DLD1 (cell line): ENCODE results near the gene ABCC9.
"Not testable (repeated sequence)": the region's sequence is repeated elsewhere in the genome, so short reads cannot be mapped to it uniquely, and the experiment has no call there.

ENCODE experiments used
- in situ Hi-C: cut with HindIII; loops from 2 replicates; pipeline ENCODE4 v1.10.0; 2017; ENCODE audit warnings: low sequenced_read_pairs

ABCC9 gene

DNA sequence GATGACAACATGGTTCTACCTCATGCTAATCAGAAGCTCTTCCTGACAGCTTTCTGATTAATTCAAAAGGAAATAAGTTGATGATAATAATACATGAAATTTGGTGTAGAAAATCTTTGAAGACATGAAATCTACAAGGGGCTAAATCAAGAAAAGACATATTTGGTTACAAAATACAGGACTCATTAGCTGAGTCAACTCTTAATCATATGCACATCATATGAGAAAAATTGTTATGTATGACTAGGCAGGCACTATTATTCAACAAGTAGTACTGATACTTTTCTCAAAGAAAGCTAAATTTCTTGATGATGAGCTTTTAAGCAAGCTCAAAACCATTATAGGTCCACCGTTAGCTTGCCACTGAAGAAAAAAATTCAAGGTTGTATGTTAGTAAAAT is 7.1 kb downstream of the ABCC9 start:
- in situ Hi-C loops = no loop called here

DNA sequence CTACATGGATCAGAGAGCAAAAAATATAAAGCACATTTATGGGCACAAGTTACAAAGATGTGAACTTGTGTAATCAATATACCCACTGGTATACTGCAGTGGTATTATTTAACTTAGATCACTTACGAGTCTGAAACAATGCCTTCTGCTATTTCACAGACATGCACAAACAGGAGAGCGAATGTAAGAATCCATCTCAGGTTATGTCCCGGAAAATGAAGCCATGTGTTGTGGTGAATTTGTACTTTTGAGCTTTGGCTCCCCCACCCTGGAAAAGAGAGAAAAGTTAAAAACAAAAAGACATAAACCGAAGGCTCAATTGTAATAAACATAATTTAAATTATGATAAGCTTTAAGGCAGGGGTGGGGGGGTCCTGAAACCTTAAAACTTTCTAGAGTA is 7.6 kb downstream of the ABCC9 start:
- in situ Hi-C loops = no loop called here

DNA sequence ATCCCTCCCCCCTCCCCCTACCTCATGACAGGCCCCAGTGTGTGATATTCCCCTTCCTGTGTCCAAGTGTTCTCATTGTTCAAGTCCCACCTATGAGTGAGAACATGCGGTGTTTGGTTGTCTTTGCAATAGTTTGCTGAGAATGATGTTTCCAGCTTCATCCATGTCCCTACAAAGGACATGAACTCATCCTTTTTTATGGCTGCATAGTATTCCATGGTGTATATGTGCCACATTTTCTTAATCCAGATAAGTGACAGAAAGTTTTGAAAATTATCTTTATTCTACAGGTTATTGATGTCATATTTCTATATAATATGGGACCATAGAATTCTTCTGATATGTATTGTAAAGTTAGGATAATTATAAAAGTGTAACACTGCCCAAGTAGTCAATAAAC is 11.3 kb downstream of the ABCC9 start:
- in situ Hi-C loops = not testable (repeated sequence)

DNA sequence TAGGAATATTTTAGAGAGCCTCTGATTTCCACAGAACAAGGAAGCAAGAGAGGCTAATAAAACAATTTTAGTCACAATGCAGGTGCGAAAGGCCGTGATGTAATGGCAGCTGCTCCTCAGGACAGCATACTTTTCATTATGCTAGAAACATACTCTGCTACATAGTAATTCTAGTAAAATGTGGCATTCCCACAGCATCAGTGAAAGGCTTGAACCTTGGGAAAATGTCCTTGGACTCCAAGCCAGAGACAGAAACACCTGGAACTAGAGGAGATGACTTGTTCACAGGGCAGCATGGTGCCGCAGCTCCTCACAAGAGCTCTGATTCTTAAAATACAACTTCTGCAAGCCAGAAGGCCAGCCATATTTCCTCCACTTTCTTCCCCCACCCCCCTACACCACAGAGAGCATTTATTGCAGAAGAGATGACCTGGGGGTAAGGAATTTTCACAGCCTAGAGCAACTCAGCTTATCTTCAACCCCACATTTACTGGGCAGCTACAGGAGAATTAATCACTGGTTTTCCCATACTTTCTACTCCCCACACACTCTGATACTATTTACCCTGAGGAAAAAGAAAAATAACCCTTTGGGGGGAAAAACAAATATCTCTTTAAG is 15.8 kb downstream of the ABCC9 start:
- in situ Hi-C loops = no loop called here

DNA sequence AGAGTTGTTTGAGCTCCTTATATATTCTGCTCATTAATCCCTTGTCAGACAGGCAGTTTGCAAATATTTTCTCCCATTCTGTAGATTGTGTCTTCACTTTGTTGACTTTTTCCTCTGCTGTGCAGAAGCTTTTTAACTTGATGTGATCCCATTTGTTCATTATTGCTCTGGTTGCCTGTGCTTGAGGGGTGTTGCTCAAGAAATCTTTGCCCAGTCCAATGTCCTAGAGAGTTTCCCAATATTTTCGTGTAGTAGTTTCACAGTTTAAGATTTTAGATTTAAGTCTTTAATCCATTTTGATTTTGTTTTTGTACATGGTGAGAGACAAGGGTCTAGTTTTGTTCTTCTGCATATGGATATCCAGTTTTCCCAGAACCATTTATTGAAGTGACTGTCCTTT is 19.8 kb downstream of the ABCC9 start:
- in situ Hi-C loops = no loop called here

DNA sequence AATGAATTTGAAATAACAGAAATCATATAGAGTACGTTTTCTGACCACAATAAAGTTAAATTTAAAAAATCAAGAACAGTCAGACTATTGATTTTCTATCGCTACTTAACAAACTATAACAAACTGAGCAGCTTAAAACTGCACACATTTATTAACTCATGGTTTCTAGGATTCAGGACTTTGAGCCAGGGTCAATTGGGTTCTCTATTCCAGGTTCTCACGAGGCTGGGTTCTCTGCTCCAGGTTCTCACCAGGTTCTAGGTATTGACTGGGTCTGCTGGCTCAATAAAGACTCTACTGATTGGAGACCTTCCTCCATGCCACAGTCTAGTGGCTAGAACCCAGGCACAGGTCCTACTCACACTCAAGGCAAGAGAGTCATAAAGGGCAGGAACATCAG is 22.8 kb downstream of the ABCC9 start:
- in situ Hi-C loops = no loop called here

DNA sequence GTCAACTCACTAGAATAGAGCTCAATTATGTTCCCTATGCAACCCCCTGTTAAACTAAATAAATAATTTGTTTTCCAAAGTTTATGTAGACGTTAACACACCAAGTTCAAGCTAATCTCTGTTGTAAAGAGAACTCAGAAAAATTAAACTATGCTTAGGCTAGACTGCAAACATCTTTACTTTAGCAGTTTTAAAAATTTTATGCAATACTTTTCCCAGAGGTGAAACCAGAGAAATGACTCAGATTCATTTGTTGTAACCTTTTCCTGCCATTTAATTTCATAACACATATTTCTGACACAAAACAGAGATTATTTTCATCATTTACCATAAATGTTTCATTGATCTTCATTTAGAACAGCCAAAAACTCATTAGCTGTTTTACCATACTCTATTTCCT is 27.4 kb downstream of the ABCC9 start:
- in situ Hi-C loops = no loop called here

DNA sequence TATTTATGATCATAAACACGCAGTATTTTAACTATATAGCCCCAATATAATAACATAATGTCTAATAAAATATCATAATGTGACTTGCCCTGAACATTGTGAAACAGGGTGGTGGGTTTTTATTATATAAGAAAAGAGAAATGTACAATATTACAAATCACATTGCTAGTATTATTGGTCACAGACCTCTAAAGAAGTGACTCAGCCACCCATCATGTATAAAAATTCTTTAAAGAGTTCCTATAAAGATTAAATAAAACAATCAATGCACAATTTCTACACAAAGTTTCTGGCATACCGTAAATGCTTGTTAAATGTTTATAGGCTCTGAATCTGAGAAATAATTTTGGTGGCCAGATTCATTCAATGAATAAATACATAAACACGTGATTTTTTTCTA is 28.9 kb downstream of the ABCC9 start:
- in situ Hi-C loops = no loop called here

DNA sequence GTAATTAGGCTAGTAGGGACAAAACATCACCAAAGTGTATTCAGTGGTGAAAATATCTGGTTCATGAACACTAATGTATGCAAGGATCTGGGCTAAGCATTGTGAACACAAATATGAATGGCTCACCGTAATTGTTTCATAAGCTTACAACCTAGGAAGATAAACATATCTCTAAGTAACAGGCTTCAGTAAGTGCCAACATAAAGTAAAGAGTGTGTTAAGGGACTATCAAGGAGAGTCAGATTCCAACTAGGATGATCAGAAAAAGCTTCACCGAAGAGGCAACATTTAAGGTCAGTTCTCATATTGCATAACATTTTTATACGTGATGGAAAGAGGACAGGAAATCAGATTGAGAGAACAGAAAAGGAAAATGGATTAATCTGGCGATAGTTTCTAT is 29.4 kb downstream of the ABCC9 start:
- in situ Hi-C loops = no loop called here

DNA sequence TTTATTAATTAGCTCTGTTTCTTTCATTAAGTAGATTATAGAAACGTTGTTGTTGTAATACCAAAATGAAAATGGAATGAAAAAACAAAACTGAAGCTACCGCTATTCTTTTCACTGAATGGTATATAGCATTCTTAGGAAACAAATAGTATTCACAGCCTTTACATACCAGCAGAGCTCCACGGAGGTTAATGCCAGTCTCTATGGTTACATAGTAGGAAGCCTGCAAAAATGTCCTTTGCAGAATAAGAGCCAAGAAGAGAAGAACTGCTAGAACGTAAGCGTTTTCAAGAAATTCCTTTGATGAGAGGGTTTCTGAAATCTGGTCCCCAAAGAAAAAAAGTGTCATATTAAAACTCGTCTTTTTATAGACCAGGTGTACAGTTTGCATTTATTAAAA is 30.6 kb downstream of the ABCC9 start:
- in situ Hi-C loops = no loop called here

DNA sequence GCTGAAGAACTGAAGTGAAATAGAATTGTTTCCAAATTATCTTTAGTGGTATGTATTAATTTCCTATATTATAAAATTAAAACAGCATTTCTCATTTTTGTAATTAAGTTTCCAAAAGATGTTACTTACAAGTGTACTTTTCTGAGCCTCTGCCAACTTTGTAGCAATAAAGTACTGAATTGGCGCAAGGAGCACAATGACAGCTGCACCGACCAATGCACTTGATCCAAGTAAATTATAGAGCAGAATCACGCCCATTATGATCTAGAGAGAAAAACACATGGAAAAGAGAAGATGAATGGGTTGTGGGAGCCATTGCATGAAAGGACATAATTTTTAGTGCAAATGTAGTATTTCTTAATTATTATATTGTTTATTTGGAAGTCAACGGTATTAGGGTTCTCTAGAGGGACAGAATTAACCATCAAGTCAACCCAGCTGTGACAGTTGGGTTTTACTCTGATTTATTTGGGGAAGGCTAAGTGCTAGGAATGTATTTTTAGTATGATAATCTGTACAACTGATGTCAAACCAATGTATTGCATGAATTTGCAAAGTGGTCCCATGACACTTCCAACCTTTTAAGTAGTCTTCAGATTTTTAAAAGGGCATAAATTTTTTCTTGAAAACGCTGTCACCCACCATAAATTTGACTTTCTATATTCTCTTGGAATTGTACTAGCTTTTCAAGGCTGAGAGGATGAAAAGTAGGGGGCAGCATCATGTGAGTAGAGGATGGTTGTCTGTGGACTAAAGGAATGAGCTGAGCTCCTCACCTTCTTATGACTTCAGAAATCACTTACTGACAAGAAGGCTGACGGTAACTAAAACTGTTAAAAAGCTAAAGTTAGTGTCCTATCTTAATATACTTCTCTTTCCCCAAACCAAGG is 33.0 kb downstream of the ABCC9 start:
- in situ Hi-C loops = no loop called here

DNA sequence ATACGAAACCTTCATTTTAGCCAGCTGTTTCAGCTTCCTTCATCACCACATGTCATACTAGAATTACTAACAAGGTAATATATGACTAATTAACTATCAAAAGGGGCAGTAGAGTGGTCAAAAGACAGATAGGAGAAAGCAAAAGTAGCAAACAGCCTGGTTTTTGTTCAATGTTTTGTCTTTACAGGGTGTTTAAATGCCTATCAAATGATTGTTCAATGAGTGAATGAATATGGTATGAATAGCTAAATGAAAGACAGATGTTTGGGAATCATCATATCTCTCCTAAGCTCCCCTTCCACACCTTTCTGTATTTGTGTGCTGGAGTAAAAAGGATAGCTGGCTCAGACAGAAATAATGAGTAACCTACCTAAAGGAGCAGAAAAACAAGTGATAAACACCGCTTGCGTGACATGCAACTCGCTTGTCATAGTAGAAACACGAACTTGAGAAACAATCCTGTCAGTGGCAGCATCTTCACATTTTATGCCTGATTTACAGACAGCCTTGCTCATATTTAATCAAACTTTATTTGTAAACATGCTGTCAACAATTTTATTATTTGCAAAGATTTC is 34.2 kb downstream of the ABCC9 start:
- in situ Hi-C loops = no loop called here

DNA sequence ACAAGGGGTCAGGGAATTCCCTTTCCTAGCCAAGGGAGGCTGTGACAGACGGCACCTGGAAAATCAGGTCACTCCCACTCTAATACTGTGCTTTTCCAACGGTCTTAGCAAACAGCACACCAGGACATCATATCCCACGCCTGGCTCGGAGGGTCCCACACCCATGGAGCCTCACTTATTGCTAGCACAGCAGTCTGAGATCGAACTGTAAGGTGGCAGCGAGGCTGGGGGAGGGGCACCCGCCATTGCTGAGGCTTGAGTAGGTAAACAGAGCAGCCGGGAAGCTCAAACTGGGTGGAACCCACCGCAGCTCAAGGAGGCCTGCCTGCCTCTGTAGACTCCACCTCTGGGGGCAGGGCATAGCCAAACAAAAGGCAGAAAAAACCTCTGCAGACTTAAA is 41.7 kb downstream of the ABCC9 start:
- in situ Hi-C loops = not testable (repeated sequence)

DNA sequence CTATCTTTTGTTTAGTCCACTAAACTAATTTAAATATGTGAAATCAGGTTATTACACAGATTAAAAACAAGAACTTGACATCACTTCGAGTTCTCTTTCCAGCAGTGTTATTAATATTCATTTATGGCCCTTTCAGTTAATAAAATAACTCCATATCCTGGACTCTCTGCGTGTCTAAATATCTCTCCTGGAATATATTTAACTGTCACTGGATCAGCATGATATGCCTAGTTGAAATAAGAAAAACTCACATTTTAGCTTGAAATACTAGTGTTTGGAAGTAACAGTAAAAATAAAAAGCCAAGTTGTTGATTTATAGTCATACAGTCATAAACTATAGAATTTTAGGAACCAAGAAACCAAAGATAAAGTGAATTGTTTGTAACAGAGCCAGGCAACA is 45.6 kb downstream of the ABCC9 start:
- in situ Hi-C loops = no loop called here

DNA sequence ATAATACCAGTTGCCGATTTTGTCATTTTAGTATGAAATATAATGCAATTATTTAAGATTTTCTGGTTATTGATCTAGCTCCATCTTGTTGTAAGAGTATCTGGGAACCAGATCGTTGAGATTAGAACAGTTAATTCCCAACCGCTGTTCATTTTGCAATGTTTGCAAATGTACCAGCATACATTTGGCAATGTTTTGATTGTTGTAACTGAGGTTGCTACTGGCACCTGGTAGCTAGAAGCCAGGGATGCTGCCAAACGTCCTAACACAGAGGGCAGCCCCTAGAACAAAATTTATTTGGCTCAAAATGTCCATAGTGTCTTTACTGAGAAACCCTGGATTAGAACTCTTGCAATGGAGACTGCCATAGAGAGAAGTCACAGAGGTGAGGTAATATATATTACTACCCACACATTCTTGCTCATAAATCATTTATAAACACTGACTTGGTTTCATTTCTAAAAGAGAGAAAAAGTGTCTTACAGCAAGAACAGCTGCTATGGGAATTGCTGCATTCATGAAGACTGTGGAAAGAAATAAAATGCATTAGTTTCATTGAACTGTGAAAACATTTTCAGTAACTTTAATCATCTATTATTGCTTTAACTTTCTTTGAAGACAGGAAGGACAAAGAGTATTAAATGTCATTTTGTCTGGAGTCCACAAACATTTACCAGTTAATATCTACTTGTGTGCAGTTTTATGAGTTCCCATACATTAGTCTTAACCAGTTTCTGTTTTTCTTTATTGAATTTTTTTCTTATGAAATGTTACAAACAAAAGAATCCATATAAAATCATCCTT is 46.2 kb downstream of the ABCC9 start:
- in situ Hi-C loops = no loop called here

DNA sequence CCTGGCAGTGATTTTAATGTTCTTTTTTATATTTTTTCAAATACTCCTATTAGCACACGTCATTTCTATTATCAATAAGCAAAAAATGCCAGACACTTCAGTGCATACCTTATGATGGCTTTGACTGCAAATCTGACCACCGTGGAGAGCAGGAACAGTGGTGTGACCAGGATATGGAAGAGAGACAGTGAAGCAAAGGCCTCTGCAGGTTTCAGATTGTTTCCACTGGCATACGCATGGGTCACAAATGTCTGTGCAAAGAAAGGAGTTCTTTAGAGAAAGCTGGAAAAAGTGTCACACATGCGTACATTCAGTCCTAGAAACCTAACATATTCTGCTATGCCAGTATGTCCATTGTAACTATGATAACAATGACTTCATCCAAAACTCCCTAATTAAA is 47.3 kb downstream of the ABCC9 start:
- in situ Hi-C loops = no loop called here

DNA sequence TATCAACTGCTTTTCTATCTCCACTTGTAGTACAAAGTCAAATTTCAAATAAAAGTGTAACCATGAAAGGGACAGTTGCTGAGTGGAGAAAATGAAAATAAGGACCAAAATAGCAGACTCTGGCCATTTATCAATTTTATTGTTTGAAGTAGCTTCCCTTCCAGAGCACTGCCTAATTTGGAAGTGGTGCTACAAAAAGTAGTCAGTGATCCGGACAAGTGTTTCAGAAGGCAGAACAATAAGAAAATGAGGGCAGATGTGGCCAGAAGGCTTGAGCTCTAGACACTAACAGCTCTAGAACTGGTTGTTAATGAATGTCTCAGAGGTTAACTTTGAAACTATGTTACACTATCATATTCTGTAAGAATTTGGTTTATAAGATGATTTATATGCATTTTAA is 48.9 kb downstream of the ABCC9 start:
- in situ Hi-C loops = no loop called here

DNA sequence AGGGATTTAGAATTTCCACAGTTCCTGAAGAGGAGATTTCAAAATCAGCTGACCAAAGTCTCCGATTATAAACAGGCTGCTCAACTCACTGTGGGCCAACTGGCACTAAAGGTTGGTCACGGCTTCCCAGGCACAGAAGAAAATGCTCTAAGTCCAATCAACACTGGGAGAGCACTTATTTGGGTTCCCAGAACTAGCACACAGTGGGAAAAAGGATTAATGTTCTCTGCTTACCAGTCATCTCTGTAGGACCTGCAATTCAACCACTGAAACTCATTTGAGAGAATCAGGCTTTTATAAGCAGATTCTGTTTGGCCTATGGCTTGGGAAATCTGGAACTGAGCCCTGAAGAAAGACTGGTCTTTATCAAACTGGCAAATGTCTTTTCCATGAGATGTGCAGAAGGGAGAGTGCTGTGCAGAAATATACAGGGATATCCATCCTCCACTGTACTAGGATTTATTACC is 49.4 kb downstream of the ABCC9 start:
- in situ Hi-C loops = no loop called here

DNA sequence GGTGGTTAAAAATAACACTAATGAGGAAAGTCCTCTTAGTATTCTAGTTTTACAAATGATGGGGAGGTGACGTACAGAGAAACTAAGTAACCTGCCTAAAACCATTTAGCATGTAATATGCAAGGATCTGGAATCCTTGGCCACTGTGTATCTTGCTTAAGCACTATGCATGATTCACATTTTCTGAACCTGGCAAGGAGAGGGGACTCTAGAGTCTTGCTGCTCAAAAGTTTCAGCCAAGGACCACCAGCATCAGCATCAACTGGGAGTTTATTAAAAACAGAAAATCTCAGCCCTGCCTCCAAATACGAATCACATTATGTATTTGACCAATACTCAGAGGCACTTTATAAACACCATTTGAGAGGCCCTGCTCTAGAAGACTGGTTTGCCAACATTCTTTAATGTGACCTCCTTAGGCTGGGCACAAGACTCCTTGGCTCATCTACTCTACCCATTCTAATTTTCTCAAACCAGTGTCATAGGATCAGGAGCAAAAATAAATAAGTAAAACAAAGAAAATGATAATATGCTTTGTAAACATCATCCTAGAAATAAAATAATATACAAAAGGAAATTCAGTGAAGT is 52.9 kb downstream of the ABCC9 start:
- in situ Hi-C loops = no loop called here

DNA sequence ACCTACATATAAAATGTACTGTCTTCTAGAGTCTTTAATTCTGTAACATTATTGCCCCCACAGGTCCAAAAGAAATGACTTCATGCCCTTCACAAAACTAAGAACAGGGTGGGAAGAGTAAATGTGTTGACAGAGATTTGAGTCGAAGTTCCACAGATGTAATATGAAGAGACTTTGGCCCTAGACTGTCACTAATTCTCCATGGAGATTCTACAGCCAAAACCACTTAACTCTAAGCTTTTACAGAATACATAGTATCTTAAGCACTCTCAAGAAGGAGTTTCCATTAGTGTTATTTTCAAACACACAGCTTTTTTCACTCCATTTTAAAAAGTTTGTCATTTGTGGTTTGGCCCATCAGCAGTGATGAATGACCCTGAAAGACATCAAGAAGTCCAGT is 56.3 kb downstream of the ABCC9 start:
- in situ Hi-C loops = no loop called here

DNA sequence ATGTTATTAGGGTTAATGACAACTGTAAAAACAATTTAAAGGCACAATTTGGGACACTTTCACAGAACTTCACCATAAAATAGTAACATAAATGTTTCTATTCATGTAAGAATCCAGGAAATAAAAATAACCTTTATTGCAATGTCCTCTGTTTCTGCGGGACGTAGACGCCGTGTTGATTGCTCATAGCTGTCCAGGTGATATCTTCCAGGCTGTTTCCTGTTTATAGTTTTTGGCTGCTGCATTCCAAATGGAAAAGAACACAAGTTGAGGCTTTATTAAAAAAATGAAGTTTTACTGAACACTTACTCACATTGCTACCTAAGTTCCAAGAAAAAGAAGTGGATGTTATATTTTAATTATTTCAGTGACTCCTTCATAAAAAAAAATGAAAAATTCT is 58.6 kb downstream of the ABCC9 start:
- in situ Hi-C loops = no loop called here
